K562 (cell line): ENCODE measurements around the gene PRPF39. TPM values are rescaled to one million over a fixed set of nuclear protein-coding genes. Genes with fewer than 3 reads are reported as not detected.

Experiments used
- ATAC-seq: fragments of 200-7000 bp; cut with Tn5 transposase; 3 replicates; pipeline ENCODE4 v1.9.1; 2020; ENCODE audit warnings: moderate library complexity
- BruUV-seq: library from RNA; stranded (reverse); fragments of 400-500 nt; replicated peaks from 2 replicates; lab custom pipeline; 2021; lab: Mats Ljungman, UMichigan
- CTCF ChIA-PET: fragments of 300-600 bp; formaldehyde crosslinking; extraction: SDS; loops from one replicate; lab custom pipeline; 2021; ENCODE audit warnings: low intra/inter-chr PET ratio; lab: Yijun Ruan, JAX
- POLR2A ChIA-PET: fragments of 300-600, 350-650 bp; sonication (Branson Sonifier 250); formaldehyde crosslinking; extraction: SDS; loops from one replicate; lab custom pipeline; 2021; ENCODE audit warnings: antibody characterized with exemption, inconsistent platforms; lab: Yijun Ruan, JAX
- DNase-seq, 4 experiments: peaks; one replicate each; pipeline versions ENCODE4 v3.0.0 to v3.0.0-alpha.2; 2011 to 2018; ENCODE audit warnings: low spot score in 3 of 4, mixed read lengths in 3 of 4; ENCODE audit errors: extremely low read depth in 1 of 4
- FAIRE-seq: peaks from 2 replicates; lab custom pipeline; 2011; peaks lifted over from hg19 to GRCh38; lab: Jason Lieb, UNC
- H2AFZ ChIP-seq: 2 replicates; pipeline ENCODE4 v1.6.0; 2011; ENCODE audit warnings: low read depth, low read length, control low read depth, inconsistent platforms
- H3K27ac ChIP-seq: fragments of 200-600 bp; 3 replicates; pipeline ENCODE4 v1.8.0; 2011; ENCODE audit warnings: low read depth, mild to moderate bottlenecking, control low read depth, inconsistent platforms, low read length, moderate library complexity, mixed read lengths; ENCODE audit errors: extremely low read depth
- H3K27me3 ChIP-seq, 2 experiments: fragments of 300-600 bp in 1 of 2; 2 replicates in 1 of 2; 3 replicates in 1 of 2; pipeline versions ENCODE4 v1.6.0 to v1.8.0; 2011; ENCODE audit warnings: inconsistent platforms in 2 of 2, low read length in 2 of 2, mild to moderate bottlenecking in 1 of 2, mixed read lengths in 1 of 2, moderate library complexity in 1 of 2; ENCODE audit not compliant: control insufficient read depth in 2 of 2, insufficient read depth in 2 of 2
- H3K36me3 ChIP-seq: fragments of 300-600 bp; 3 replicates; pipeline ENCODE4 v1.8.0; 2011; ENCODE audit warnings: mild to moderate bottlenecking, low read length, inconsistent platforms; ENCODE audit not compliant: control insufficient read depth, insufficient read depth
- H3K4me1 ChIP-seq, 2 experiments: fragments of 200-600 bp in 1 of 2; replicated peaks in 1 of 2; 2 replicates in 1 of 2; 3 replicates in 1 of 2; pipeline versions ENCODE4 v1.5.1 to v1.8.0; 2011; ENCODE audit warnings: inconsistent platforms in 2 of 2, low read length in 2 of 2, mild to moderate bottlenecking in 1 of 2, mixed read lengths in 1 of 2, moderate library complexity in 1 of 2; ENCODE audit not compliant: control insufficient read depth in 2 of 2, insufficient read depth in 2 of 2
- H3K4me2 ChIP-seq: 2 replicates; pipeline ENCODE4 v1.6.1; 2011; ENCODE audit warnings: low read length, control low read depth, inconsistent platforms, mixed read lengths; ENCODE audit not compliant: insufficient read depth
- H3K4me3 ChIP-seq: fragments of 200-600 bp; sonication (generic), shearing (Covaris generic); 2 replicates; pipeline ENCODE4 v1.5.1; 2016; ENCODE audit warnings: control low read depth, inconsistent platforms
- H3K79me2 ChIP-seq: fragments of 200-600 bp; 3 replicates; pipeline ENCODE4 v1.8.0; 2011; ENCODE audit warnings: low read length, inconsistent platforms; ENCODE audit not compliant: control insufficient read depth, insufficient read depth
- H3K9ac ChIP-seq, 2 experiments: 2 replicates each; pipeline versions ENCODE4 v1.6.0 to v1.6.1; 2011; ENCODE audit warnings: low read depth in 2 of 2, low read length in 2 of 2, control low read depth in 1 of 2, inconsistent platforms in 1 of 2, mild to moderate bottlenecking in 1 of 2, mixed read lengths in 1 of 2; ENCODE audit not compliant: insufficient read depth in 1 of 2
- H3K9me1 ChIP-seq: one replicate; pipeline ENCODE4 v1.6.0; 2011; ENCODE audit warnings: inconsistent platforms, mild to moderate bottlenecking, low read length, moderate library complexity; ENCODE audit not compliant: control insufficient read depth, insufficient read depth
- H3K9me3 ChIP-seq: replicated peaks from 2 replicates; pipeline ENCODE4 v1.5.1; 2011; ENCODE audit warnings: low read depth, low read length, inconsistent platforms; ENCODE audit not compliant: control insufficient read depth, insufficient read depth
- H4K20me1 ChIP-seq: replicated peaks from 2 replicates; pipeline ENCODE4 v1.6.1; 2011; ENCODE audit warnings: low read length, inconsistent platforms, mixed read lengths; ENCODE audit not compliant: control insufficient read depth, insufficient read depth
- CBX3 ChIP-seq, 2 experiments: IDR thresholded peaks; 1 replicate in 1 of 2; 2 replicates in 1 of 2; pipeline ENCODE4 v1.6.1; 2012; ENCODE audit warnings: inconsistent platforms in 2 of 2, low read length in 2 of 2, borderline replicate concordance in 1 of 2, control low read depth in 1 of 2
- CBX5 ChIP-seq: IDR thresholded peaks from 2 replicates; pipeline ENCODE4 v1.6.1; 2014; ENCODE audit warnings: low read depth, borderline replicate concordance
- GATA2 ChIP-seq: sonication (generic); formaldehyde crosslinking; IDR thresholded peaks from 2 replicates; pipeline ENCODE4 v1.4.0; 2020; ENCODE audit warnings: mild to moderate bottlenecking, missing genetic modification reagents
- RAD21 ChIP-seq, 2 experiments: fragments of 250-450 bp in 1 of 2; fragments of 450-650 bp in 1 of 2; sonication (Bioruptor Pico) in 1 of 2; formaldehyde crosslinking in 1 of 2; IDR thresholded peaks in 1 of 2; conservative IDR thresholded peaks in 1 of 2; 2 replicates each; pipeline versions ENCODE4 v1.4.0 to v1.8.0; 2020 to 2022; ENCODE audit warnings: mild to moderate bottlenecking in 2 of 2, moderate library complexity in 1 of 2
- TRIM28 ChIP-seq: fragments of 450-650 bp; IDR thresholded peaks from 2 replicates; pipeline ENCODE4 v1.6.1; 2017
- WGBS: fragments of 100-300 bp; shearing (Covaris generic); methylation state at CpG from one replicate; pipeline ENCODE4 v1.1.6; 2016; ENCODE audit warnings: low coverage, mixed read lengths; ENCODE audit not compliant: insufficient coverage; ENCODE audit errors: missing lambda C conversion rate; 5-methylcytosine and 5-hydroxymethylcytosine counted together
- in situ Hi-C: fragments of 300-500 bp; cut with MboI; formaldehyde crosslinking; loops from 4 replicates; pipeline ENCODE4 v1.15.0; 2018; ENCODE audit warnings: inconsistent platforms, mixed read lengths
- intact Hi-C: fragments of 100-400 bp; cut with micrococcal nuclease; formaldehyde crosslinking; loops from 2 replicates; pipeline ENCODE4 v1.14.2; 2022
- polyA plus RNA-seq, 8 experiments: library from polyadenylated mRNA; depleted of rRNA in 4 of 8; stranded (reverse) in 5 of 8; unstranded in 3 of 8; fragments of >200 nt; fragmentation: Nextera tagmentation in 2 of 8; fragmentation: Illumina TruSeq in 1 of 8; extraction: Ambion mirVana in 2 of 8; extraction: Trizol in 1 of 8; gene quantifications; 2 replicates each; pipeline versions ENCODE4 v1.2.1 to v1.2.3, GENCODE V29; 2011 to 2014; ENCODE audit warnings: inconsistent platforms in 1 of 8, missing spikeins in 1 of 8
- total RNA-seq, 7 experiments: library from RNA; depleted of rRNA in 6 of 7; stranded (reverse); fragments of >200 nt in 6 of 7; fragmentation: Illumina TruSeq in 2 of 7; extraction: Trizol in 2 of 7; gene quantifications; 2 replicates each; pipeline versions ENCODE4 v1.2.1 to v1.2.3, GENCODE V29; 2011 to 2021; ENCODE audit warnings: low replicate concordance in 1 of 7
- TF ChIP-seq, protein P1 (sequence below): fragments of 450-650 bp; IDR thresholded peaks from 2 replicates; pipeline ENCODE4 v1.6.1; 2018; ENCODE audit warnings: mild to moderate bottlenecking, low read depth; ENCODE audit not compliant: partially characterized antibody
- TF ChIP-seq, protein P2 (sequence below): fragments of 450-650 bp; IDR thresholded peaks from 2 replicates; pipeline ENCODE4 v1.6.1; 2017; ENCODE audit warnings: antibody characterized with exemption

Gene PRPF39
- total and polyA plus RNA-seq, 9 of the 15 experiments (the other 6 are each of a cell fraction or from before 2014, with no cell fraction given), result 13.3 to 50.4 (median 24.8) TPM

GRCh38 chr14:45038865-45039264 lies 45.1 kb upstream of the PRPF39 start:
- BruUV-seq, result no TSS peak
- Histone ChIP-seq H3K79me2 (no peaks in the 10 kb centered on the region), H3K27ac (no peak overlapping the region), H3K36me3 (peaks cover 6% of the 10 kb centered on the region; the same call in 2 of the 3 replicates), H4K20me1 (no peaks in the 10 kb centered on the region), H2AFZ (no peak overlapping the region), H3K9me1 (no peaks in the 10 kb centered on the region), H3K4me2 (no peak overlapping the region), H3K9me3 (no peaks in the 10 kb centered on the region), H3K27me3 (no peaks in the 10 kb centered on the region), H3K4me1 (no peaks in the 10 kb centered on the region), H3K9ac (no peak overlapping the region), H3K4me3 (no peak overlapping the region)
- FAIRE-seq (no peak), DNase-seq (peak in 1 of 4 experiments; percentile 4), ATAC-seq (no peak)
- in situ Hi-C loops (no loop called here), intact Hi-C loops (no loop called here)
- 0 out of 2 replicates have a peak, but pooled peaks have one; percentile 58 for TF ChIP-seq TRIM28
- TF ChIP-seq RAD21 (CRISPR knock-in tag; conservative IDR thresholded peaks at IDR 0.05 in 1 of 2, IDR thresholded peaks at IDR 0.05 in 1 of 2), result no peak
- TF ChIP-seq, protein P1, sequence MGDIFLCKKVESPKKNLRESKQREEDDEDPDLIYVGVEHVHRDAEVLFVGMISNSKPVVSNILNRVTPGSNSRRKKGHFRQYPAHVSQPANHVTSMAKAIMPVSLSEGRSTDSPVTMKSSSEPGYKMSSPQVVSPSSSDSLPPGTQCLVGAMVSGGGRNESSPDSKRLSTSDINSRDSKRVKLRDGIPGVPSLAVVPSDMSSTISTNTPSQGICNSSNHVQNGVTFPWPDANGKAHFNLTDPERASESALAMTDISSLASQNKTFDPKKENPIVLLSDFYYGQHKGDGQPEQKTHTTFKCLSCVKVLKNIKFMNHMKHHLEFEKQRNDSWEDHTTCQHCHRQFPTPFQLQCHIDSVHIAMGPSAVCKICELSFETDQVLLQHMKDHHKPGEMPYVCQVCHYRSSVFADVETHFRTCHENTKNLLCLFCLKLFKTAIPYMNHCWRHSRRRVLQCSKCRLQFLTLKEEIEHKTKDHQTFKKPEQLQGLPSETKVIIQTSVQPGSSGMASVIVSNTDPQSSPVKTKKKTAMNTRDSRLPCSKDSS, result peak; percentile 60
- peak in 1 of 2 experiments; percentile 78; a peak in 1 of 3 replicates for TF ChIP-seq CBX3 (IDR thresholded peaks at IDR 0.05; ENCODE audit: borderline replicate concordance in 1 of 2, low read length in 2 of 2)
- TF ChIP-seq, protein P2, sequence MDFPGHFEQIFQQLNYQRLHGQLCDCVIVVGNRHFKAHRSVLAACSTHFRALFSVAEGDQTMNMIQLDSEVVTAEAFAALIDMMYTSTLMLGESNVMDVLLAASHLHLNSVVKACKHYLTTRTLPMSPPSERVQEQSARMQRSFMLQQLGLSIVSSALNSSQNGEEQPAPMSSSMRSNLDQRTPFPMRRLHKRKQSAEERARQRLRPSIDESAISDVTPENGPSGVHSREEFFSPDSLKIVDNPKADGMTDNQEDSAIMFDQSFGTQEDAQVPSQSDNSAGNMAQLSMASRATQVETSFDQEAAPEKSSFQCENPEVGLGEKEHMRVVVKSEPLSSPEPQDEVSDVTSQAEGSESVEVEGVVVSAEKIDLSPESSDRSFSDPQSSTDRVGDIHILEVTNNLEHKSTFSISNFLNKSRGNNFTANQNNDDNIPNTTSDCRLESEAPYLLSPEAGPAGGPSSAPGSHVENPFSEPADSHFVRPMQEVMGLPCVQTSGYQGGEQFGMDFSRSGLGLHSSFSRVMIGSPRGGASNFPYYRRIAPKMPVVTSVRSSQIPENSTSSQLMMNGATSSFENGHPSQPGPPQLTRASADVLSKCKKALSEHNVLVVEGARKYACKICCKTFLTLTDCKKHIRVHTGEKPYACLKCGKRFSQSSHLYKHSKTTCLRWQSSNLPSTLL, result no peak
- TF ChIP-seq CBX5, result 0 out of 2 replicates have a peak, but pooled peaks have one; percentile 30
- no peak for TF ChIP-seq GATA2 (CRISPR knock-in tag)
- ChIA-PET CTCF (no interaction called here), POLR2A (no interaction called here)
- 100% methylated on average over 1 of the region's 5 CpGs for WGBS
